ENCODE data around the gene DNAAF1.
A peak's percentile ranks its signal among the peaks of the same experiment; 100 is the strongest.

The DNAAF1 gene

GRCh38 chr16:84139628-84140258 is 5.4 kb upstream of the DNAAF1 start:
- H3K4me3 ChIP-seq (ENCODE audit: low read depth, low read length) = no peak overlapping the region
- H3K9me3 ChIP-seq = no peaks in the 10 kb centered on the region
- no peak for DNase-seq
- H3K36me3 ChIP-seq = no peaks in the 10 kb centered on the region
- no peak for TF ChIP-seq CTCF (IDR thresholded peaks at IDR 0.05; ENCODE audit: low read depth, low read length)
- H3K4me1 ChIP-seq = no peaks in the 10 kb centered on the region
- H3K27me3 ChIP-seq = no peaks in the 10 kb centered on the region

DNA sequence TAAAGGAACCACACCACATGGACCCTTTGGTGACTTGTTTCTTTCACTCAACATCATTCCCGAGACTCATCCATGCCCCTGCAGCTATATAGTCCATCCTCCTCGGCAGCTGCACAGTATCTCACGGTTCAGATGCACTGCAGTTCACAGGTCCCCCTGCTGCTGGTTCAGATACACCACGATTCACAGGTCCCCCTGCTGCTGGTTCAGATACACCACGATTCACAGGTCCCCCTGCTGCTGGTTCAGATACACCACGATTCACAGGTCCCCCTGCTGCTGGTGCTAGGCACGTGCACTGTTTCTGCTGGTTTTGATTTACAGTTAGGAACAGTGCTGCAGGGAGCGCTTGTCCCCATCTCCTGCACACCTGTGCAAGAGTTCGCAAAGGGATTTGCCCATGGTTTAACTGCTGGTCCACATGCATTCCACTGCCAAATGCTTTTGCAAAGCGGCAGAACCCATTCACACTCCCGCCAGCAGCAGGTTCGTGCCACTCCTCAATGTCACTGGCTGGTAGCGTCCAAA is 3.9 kb upstream of the DNAAF1 start:
- Histone ChIP-seq H3K9me3 (no peaks in the 10 kb centered on the region), H3K36me3 (no peaks in the 10 kb centered on the region), H3K4me3 (ENCODE audit: low read depth, low read length) (no peak overlapping the region), H3K4me1 (no peaks in the 10 kb centered on the region), H3K27me3 (peaks cover 2% of the 10 kb centered on the region; the same call in 1 of the 2 replicates)
- TF ChIP-seq CTCF (IDR thresholded peaks at IDR 0.05; ENCODE audit: low read depth, low read length) = peak; percentile 49
- peak; percentile 37 for DNase-seq

GRCh38 chr16:84143081-84143480 is 2.0 kb upstream of the DNAAF1 start:
- Histone ChIP-seq H3K4me3 (ENCODE audit: low read depth, low read length) (no peak overlapping the region), H3K27me3 (peaks cover 15% of the 10 kb centered on the region; the same call in 1 of the 2 replicates), H3K9me3 (no peaks in the 10 kb centered on the region), H3K4me1 (no peaks in the 10 kb centered on the region), H3K36me3 (no peaks in the 10 kb centered on the region)
- no peak for DNase-seq
- no peak for TF ChIP-seq CTCF (IDR thresholded peaks at IDR 0.05; ENCODE audit: low read depth, low read length)

DNA sequence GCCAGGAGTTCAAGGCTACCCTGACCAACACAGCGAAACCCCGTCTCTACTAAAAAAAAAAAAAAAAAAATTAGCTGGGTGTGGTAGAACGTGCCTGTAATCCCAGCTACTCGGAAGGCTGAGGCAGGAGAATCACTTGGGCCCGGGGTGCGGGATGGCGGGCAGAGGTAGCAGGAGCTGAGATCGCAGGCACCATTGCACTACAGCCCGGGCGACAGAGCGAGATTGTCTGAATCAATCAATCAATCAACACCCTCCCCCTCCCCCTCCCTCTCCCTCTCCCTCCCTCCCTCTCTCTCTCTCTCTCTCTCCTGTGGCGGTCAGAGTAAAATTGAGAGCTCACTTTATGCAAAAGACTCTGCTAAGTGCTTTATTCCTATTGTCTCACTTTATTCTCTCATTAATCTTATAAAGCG is 1.3 kb upstream of the DNAAF1 start:
- DNase-seq = no peak

DNA sequence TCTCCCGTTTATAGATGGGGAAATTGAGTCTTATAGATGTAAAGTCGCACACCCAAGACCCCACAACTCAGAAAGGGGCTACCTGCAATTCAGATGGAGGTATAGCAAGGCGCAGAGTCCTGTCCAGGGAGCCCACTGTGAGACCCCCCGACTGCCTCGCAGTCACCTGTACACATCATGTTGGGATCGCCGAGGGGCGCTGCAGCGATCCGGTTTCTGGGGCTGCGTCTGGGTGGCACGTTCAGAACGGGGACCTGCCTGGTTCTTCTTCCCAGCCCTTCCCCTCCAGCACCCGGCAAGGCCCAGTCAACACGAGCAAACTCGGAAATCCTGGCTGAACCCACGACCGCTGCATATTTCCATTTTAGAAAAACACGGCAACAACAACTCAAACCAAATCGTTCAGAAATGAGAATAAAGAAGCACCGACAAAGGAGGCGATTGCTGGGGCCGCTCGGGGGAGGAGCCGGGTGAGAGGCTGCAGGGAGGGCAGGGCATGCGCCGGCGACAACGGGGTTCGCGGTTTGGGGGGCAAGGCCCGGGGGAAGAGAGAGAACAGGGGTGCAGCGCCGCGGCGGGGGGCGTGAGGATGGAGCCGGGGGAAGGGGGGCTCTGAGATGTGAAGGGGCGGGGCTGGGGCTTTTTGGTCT is 774 bp upstream of the DNAAF1 start:
- Histone ChIP-seq H3K9me3 (no peaks in the 10 kb centered on the region), H3K4me1 (no peaks in the 10 kb centered on the region), H3K36me3 (no peaks in the 10 kb centered on the region), H3K27me3 (peaks cover 22% of the 10 kb centered on the region), H3K4me3 (ENCODE audit: low read depth, low read length) (peak overlapping the region; percentile 77)
- DNase-seq = peak; percentile 27
- TF ChIP-seq CTCF (IDR thresholded peaks at IDR 0.05; ENCODE audit: low read depth, low read length) = no peak; the same call in 1 of the 2 replicates

More for the DNA sequence above, 1.3 kb upstream of the DNAAF1 start:
- Histone ChIP-seq H3K27me3 (peaks cover 17% of the 10 kb centered on the region), H3K36me3 (no peaks in the 10 kb centered on the region), H3K4me1 (no peaks in the 10 kb centered on the region), H3K4me3 (ENCODE audit: low read depth, low read length) (peak overlapping the region; percentile 77), H3K9me3 (no peaks in the 10 kb centered on the region)
- no peak for TF ChIP-seq CTCF (IDR thresholded peaks at IDR 0.05; ENCODE audit: low read depth, low read length)

- no peaks in the 10 kb centered on the region for H3K4me1 ChIP-seq
- peaks cover 24% of the 10 kb centered on the region for H3K27me3 ChIP-seq
- H3K4me3 ChIP-seq (ENCODE audit: low read depth, low read length) = no peak overlapping the region
- no peaks in the 10 kb centered on the region for H3K36me3 ChIP-seq
- DNase-seq = no peak
- TF ChIP-seq CTCF (IDR thresholded peaks at IDR 0.05; ENCODE audit: low read depth, low read length) = no peak
- no peaks in the 10 kb centered on the region for H3K9me3 ChIP-seq
These were observed 5.8 kb downstream of the DNAAF1 start for GRCh38 chr16:84150926-84151325.
